Transverse colon (tissue), 4 donors: ENCODE measurements around the gene TIA1.

Source experiments
- CTCF ChIP-seq, 5 experiments: fragments of 200-600 bp in 3 of 5; fragments of 450-650 bp in 2 of 5; sonication (generic) in 3 of 5; IDR thresholded peaks; 1 replicate in 2 of 5; 2 replicates in 3 of 5; pipeline ENCODE4 v1.5.1; 2016 to 2017; ENCODE audit warnings: antibody characterized with exemption in 5 of 5, inconsistent platforms in 3 of 5, mild to moderate bottlenecking in 2 of 5, moderate library complexity in 1 of 5
- POLR2A ChIP-seq: fragments of 450-650 bp; IDR thresholded peaks from one replicate; pipeline ENCODE4 v1.6.1; 2016; ENCODE audit warnings: antibody characterized with exemption, mild to moderate bottlenecking, moderate library complexity
- POLR2AphosphoS5 ChIP-seq, 3 donors: sonication (generic); formaldehyde crosslinking; IDR thresholded peaks; one replicate each; pipeline ENCODE4 v1.6.1; 2016; ENCODE audit warnings: antibody characterized with exemption in 3 of 3

GRCh38 chr2:70283500-70284191 is 35.2 kb upstream of the TIA1 start:
- TF ChIP-seq CTCF (IDR thresholded peaks at IDR 0.05) (no peak), POLR2A (no peak), POLR2AphosphoS5 (IDR thresholded peaks at IDR 0.05) (no peak)
